GM21576 (cell line): ENCODE measurements around the gene LEF1.
"Not testable (repeated sequence)": the region's sequence is repeated elsewhere in the genome, so short reads cannot be mapped to it uniquely, and the experiment has no call there.

Source experiments
- ATAC-seq: cut with Tn5 transposase; IDR thresholded peaks from one replicate; pipeline ENCODE4 v1.9.1; 2021; ENCODE audit warnings: mild to moderate bottlenecking, moderate library complexity; ENCODE audit not compliant: unreplicated experiment

The LEF1 gene

DNA sequence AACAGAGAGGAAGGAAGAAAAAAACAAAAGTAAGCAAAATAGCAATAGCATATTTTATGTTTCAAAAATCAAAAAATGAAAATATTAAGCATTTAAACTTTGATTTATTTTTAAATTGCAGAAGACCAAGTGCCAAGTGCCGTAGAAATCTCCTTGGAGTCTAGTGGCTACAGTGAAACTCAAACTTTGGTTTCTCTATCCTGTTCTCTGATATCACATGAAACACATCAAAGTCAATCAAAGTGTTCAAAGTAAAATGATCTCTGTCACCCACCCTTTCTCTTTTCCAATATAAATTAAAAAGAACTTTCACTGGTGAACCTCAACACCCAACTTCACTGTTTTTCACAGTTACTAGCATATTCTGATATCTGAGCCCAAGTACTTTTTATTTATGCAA is 98.0 kb downstream of the LEF1 start:
- ATAC-seq = no peak

DNA sequence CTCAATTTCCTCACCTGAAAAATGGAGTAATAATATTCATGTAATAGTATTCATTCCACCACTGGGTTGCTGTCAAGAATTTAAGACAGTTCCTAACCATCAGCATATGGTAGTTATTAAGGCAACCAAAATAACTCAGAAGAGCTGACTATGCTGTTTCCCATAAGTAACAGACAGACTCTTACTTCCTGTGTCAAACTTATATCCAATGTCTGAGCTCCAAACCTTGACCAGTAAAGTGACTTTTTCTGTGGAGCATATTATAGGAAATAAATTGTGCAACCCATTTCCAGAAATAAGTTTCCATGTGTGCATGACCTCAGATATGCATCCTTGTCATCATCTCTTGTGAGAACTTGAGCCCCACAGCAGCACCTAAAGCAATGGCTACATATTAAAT is 100.3 kb downstream of the LEF1 start:
- ATAC-seq = no peak

DNA sequence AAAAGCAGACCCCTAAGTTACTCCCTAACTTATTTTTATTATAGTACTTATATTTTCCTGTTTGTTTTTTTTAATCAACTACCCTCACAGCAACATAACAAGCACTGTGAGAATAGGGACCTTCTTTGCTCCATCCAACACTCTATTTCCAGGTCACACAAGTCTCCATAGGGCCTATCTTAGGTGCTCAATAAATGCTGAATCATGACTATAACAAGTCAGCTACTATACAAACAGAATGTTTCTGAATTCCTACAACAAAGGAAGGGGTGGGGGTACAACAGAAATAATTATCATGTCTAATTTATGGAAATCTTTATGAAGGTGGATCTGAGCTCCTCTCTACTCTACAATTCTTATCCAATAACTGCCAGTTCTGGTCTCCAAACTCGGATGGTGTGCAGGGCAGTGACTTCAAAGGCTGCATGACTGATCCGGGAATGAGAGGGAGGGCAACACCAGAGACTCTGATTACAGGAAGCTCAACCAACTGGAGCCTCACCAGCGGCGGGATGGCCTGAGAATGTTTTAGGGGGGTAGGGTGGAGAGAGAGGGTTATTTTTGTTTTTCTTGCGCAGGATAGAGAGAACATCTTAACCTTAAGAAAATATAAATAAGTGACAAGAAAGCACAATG is 107.9 kb downstream of the LEF1 start:
- no peak for ATAC-seq

DNA sequence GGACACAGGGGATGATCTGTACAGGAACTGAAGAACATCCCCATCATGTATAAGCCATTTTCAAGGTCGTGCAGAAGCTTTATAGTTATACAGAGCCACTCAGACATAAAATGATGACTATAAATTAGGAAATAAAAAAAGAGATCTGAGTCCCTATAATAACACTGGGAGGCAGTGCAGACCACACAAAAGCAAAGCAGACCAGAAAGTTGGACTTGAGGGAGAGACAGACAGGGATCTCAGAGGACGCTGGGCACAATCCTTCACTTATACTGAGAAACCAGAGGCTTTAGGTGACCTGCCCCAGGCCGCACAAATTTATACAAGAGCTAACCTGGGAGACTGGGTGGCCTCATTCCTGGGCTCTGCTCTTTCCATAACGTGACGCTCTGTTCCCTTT is 108.6 kb downstream of the LEF1 start:
- no peak for ATAC-seq

DNA sequence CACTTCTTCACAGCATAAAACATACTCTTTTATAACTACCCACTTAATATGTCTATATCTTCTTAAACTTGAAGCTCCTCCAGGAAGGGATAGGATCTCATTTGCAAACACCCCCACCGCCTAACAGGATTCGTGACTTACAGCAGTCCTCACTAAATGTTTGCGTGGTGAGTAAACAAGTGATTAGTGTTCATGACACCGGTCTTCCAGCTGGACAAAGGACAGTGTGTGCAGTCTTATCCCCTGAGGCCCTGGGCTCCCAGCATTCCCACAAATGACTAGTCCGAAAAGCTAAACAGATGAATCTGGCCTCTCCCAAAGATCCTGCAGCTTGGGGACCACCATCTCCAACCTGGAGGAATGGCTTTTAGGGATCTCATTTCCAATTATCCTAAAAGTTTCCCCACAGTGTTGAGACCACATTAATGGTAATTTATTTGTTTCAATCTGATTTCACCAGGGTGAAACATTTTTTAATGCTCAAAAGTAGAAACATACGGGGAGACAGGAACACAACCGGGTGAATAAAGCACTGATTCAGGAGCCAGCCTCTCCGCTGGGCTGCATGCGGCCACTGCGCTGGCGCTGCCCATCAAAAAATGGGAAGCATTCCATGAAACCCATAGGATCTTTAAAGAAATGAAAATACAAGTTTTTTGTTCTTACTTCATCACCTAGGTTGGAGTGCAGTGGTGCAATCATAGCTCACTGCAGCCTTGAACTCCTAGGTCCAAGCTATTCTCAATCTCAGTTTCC is 109.9 kb downstream of the LEF1 start:
- ATAC-seq = no peak

DNA sequence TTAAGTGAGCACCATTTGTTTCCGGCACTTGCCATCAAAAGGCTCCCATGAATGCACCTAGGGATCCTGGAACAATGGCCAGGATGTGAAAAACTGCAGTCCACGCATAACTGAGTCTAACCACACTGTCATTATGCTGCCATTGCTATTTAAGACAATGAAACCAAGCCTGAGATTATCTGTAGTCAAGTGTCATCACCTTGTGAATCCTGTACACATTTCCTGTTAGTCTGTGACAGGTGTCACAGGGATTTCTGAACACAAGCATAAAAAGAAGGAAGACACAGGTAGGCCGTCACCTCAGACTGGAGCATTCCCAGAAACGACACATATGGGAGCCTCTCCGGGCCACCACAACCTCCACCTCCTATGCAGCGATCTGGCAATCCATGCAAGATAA is 112.3 kb downstream of the LEF1 start:
- no peak for ATAC-seq

DNA sequence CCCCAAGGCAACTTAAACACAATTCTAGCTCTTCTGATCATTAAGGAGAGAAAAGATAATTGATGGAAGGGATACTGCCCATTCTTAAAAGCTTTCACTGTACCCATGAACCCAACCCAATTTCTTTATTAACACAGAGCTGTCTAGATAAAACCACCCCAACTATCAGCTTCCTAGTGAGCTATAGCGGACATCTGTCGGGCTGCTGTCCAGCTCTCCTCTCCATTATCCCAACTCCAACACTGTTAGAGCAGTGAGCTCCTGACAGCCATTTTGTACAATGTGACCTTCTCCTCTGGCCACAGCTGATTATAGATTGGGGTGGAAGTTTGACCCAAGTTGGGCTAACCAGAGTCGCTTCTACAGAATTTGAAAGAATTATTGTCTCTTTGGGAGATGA is 112.9 kb downstream of the LEF1 start:
- no peak for ATAC-seq

DNA sequence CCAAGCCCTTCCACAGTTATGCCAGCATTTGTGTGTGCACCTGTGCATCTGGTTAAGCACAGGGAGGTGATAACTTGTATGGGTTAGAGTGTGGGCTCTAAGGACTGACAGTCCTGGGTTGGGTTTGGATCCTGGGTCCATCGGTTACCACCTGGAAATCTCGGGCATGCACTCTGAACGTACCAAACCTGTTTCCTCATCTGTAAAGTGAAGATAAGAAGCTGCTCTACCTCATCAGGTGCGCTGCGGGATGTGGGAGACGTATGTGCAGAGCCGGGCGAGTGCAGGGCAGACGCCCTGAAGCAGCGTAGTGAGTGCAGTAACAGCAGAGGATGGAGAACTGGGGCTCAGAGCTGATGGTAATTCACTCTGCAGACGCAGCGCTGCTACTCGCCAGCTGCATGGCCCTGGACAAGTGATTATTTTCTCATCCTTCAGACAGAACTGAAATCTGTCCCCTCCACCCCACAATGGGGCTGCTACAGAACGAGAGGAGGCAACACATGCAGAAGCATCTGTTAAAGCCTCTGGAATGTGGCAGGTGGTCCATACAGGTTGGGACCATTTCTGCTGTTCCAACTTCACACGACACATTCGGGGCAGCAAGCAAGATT is 114.6 kb downstream of the LEF1 start:
- ATAC-seq = no peak

DNA sequence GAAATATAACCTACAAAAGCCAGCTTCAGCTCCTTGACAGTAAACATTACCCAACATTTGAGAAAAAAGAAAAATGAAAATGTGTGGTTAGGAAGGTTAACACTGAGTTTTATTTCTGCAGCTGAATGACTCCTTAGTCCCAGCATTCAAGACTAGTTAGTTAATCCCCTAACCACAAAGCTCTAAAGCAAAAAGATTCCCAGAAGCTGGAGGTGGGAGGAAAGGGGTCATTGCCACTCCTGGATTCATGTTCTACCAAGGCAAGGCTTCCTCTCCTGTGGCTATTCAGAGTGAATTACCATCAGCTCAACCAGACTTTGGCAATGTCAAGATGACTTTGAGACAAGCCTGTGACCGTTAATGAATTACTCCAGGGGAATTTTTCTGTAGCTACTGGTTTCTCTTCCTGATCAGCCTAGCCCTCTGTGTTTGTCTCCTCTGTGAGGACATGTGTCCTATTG is 115.5 kb downstream of the LEF1 start:
- ATAC-seq = peak; percentile 76

DNA sequence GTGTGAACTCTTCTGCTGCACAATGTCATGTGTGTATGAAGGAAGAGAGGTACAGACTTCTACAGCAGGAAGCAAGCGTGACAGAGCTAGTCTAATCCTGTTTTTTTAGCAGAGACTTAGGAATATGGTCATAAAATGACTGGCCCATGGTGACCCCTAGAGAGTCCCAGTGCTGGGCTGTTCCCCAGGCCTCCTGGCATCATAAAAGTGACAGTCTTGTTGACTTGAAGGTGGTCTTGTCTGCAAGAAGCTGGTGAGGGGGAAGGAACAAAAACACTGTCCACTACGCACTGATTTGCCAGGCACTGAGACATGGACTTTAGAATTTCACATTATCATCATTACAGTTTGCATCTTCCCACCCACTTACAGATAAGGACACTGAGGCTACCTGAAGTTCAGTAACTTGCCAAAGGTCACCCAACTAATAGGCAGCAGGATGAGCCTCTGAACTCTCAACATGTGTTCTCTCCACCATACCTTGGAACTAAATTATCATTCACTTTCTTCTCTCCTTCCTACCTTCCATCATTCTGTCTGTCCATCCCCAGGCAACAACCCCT is 116.1 kb downstream of the LEF1 start:
- ATAC-seq = no peak

DNA sequence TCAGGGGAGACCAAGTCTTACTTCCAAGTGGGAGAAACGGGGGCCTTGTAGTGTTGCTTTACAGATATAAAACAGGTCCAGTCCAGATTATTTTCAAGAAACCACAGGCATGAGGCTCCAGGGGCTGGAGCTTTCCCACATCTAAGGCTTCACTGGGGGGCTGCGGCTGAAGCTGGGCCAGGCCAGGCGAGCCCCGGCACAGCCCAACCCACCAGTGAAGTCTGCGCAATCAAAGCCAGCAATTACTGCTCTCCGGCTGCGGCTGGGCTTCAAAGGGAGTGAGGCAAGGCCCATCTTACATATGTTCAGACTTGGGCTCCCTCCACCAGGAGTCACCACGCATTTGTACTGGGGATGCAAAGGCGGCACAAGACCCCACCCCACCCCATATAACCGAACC is 117.4 kb downstream of the LEF1 start:
- ATAC-seq = no peak

DNA sequence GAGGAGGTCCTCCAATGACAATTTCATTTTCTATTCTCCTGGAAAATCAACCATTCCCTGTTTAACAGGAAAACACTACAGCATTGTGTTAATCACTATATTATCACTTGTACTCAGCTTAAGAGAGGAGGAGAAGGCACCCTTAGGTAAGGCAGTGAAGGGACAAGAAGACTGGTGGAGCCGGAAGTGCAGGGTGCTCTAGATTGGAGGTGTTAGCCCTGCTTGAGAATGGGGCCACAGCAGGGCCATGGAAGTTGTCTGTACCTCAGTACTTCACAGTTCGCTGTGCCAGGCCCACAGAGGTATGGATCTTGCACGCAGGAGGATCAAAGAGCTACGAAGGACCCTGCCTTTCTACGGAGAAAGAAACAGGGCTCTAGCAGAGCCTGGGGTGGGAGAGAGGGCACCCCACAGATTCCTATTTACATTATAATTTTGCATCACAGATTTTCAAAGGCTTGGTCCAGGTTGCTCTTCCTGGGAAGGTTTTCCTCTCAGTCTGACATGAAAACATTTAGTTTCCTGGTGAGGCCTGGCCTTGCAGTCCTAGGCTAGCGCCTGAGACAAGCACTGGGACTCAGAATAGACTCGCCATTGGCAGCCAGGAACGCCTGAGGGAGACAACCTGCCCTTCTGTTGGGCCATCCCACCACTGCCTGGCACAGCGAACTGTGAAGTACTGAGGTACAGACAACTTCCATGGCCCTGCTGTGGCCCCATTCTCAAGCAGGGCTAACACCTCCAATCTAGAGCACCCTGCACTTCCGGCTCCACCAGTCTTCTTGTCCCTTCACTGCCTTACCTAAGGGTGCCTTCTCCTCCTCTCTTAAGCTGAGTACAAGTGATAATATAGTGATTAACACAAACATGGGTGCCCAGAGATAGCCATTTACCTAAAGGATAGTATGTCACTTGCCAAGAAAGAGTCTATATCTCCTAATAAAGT is 118.3 kb downstream of the LEF1 start:
- ATAC-seq = not testable (repeated sequence)

DNA sequence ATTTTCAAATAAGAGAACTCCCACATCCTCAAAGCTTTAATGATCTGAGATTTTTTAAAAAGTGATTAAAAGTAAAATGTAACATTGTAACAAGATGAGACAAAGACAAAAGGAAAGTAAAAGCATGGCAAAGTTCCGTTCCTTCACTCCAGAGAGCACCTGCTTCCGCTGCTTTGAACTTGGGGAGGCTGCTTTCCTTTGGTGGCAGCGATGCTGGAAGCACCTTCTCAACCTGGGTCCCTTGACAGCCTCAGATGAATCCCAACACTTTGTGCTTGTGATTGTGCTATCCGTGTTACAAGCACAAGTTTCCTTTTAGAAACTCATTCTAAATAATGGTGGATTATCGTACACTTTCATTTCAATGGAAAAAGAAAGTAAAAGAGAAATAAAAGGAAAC is 119.3 kb downstream of the LEF1 start:
- no peak for ATAC-seq

DNA sequence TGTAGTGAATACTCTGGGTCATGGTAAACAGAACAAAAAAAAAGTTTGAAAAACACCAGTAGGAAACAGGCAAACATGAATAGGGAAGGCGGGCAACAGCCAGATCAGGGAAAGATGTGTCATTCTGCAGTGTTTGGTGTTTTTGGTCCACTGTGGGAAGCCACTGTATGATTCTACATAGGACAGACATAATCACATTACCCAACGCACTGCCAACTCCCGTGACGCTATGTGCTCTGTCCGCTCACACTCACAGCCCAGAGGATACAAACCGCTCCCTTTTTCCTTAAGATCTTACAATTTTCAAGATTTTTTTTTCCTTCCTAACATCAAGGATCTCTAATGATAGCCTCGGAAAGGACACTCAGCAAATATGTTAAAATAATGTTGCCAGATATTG is 119.7 kb downstream of the LEF1 start:
- no peak for ATAC-seq

DNA sequence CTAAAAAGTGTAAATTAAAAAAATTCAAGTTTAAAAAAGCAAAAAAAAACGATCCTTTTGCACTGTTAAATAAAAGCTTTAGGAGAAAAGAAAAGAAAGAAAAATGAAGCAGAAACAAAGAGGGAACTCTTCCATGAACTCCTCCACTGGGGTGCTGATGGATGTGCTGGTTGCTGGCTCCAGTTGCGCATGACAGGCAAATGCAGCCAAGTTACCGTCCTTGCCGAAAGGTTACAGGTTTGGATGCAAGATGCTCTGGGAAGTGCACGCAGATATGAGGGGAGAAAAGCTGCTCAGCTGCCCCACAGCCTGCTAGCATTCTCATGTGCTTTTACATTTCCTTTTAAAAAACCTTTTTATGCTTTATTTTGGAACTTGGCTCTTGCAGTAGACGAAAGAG is 120.6 kb downstream of the LEF1 start:
- ATAC-seq = no peak

DNA sequence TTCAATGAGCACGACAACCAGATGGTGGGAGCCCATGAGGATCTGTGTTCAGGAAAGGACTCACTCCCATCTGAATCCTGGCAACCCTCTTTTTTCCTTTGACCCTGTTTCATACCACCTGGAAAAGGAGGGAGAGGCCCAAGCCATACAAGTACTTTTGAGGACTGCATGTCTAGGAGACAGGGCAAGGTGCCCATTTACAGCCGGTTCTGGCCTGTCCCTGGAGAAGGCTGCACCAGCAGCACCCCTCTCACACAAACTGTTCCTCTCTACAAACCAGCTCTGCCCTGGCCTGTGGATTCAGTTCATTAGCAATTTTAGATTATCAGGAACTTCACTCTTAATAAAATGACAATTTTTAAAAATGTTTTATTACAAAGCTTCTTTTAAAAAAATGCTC is 121.5 kb downstream of the LEF1 start:
- ATAC-seq = no peak

DNA sequence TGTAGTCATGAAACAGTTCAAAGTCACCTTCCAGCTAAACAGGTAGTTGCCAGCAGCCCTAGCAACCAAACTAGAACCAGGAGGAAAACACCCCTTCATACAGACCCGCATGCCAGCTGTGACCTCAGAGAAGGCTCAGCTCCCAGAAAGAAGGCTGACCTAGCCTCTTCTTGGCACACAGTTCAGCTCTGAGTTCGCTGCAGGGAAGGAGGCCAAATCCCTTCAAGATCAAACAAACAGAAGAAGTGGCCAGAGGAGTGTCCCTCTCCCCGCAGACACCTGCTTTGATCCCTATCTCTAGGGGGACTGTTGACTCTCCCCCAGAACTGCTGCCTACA is 123.1 kb downstream of the LEF1 start:
- ATAC-seq = no peak

DNA sequence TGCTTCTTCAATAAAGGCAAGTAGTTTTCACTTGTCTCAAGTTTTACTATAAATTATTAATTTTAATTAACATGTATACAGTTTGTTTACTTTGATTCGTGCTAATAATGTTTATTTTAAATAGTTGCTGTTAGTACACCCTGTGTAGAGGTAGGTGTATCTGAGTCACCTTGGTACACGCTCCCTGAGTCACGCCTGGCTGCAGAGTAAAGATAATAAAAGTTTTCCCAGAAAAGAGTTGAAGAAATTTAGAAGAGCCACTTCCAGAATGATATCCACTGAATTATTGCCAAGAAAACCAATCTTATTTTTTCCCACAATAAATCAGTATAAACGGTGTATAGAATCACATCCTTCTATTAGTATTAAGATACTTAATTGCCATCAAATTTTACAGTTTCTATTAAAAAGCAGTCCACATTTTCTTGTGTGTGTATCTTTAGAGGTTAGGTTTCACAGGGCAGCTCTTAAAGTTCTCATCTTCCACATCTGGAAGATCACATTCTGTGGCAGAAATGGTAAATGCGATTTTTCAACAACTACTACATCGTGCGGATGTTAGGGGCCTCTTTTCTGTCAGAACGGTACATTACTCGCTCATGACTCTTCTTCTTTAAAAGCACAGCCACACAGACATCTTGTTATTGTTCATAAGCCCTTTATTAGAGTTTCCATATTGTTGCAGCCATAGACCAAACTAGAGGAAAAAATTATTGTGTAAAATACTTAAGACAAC is 123.6 kb downstream of the LEF1 start:
- no peak for ATAC-seq

DNA sequence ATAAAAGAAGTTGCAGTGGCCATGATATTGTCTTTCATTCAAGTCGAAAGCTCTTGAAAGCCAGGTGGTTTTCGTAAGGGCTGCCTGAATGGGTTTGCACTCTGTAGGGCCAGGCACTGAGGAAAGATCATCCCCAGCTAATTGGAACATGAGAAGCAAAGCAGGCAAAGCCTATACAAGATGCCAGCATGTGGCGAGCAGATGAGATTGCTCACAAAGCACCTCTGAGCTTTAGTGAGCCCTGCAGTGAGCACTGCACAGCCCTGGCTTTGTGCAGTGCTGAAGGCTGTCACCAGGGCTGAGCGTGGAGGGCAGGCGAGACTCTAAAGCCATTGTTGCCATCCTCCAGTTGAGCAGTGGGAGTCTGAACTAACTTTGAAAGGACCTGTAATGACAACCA is 125.2 kb downstream of the LEF1 start:
- ATAC-seq = no peak

DNA sequence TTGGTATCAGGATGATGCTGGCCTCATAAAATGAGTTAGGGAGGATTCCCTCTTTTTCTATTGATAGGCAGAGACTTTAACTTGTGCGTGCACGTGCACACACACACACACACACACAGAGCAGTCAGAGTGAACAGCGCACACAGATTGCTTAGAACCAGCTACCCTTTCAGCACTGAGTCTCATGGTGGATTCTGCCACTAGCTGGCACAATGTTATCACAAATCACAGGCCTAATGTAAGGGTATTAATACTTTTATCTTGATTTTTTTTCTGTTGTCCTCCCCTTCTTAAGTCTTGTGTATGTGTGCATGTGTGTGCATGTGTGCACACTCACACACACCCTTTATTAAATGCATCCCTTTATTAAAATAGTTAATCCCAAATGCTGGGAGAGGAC is 125.8 kb downstream of the LEF1 start:
- ATAC-seq = no peak
